Forelimb muscle (tissue), 1 donor: ENCODE results near the gene RNF144A. TPM values are rescaled to one million over a fixed set of nuclear protein-coding genes. Genes with fewer than 3 reads are reported as not detected.
"Not testable (repeated sequence)": the region's sequence is repeated elsewhere in the genome, so short reads cannot be mapped to it uniquely, and the experiment has no call there.

Source experiments
- DNase-seq: peaks from one replicate; pipeline ENCODE4 v3.0.0-alpha.2; 2013; ENCODE audit warnings: low read depth
- polyA plus RNA-seq: library from polyadenylated mRNA; unstranded; fragments of 120-200 nt; gene quantifications from one replicate; pipeline ENCODE4 v1.2.1, GENCODE V29; 2013; ENCODE audit not compliant: insufficient read length

Gene RNF144A
- polyA plus RNA-seq: 20.7 TPM

- no peak for DNase-seq
Observed at GRCh38 chr2:6917071-6917760, at the start of gene RNF144A. Gene RNF144A (plus strand): TSS chr2:6917412. CDS start chr2:6996927, 79,515 bp downstream.

DNA sequence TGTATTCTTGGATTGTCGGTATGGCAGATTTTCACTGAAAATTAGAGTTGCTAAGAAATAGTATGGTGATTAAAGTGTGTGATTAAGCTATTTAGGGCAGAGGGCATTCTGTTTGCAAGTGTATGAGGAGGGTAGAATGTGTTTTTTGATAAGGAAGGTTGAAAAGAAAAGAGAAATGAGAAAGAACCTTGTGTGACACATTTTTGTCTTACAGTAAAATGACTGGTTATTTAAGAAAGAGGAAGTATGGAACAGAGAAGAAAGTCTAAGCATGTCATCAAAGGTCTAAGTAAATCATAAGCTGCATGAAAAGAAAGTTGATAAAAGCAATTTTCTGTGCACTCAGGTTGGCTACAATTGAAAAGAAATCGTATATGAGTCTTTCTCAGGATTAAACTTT is 44.8 kb upstream of the RNF144A start:
- no peak for DNase-seq

- DNase-seq: no peak
Observed at GRCh38 chr2:6874032-6874431, 43.2 kb upstream of the RNF144A start.

DNA sequence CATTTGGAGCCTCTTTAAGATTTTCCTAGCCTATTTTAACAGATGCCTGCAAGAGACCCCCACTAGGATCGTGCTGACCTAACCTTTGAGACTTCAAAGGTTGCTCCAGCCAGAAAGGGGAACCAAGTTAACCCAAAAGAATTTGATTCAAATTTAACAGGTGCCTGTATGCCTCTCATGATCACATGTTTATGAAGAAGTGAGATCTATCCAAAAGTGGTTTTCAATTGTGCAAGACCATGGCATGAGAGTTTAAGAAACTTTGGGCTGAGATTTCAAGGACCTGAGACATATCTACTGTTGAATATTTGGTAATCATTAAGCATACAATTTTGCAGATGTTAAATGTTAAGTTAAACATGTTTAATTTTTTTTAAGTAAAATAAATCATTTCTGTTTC is 40.9 kb upstream of the RNF144A start:
- no peak for DNase-seq

- DNase-seq: peak; percentile 54
Observed at GRCh38 chr2:6877402-6878304, 39.6 kb upstream of the RNF144A start, which contains the start of gene RSAD2. Gene RSAD2 (plus strand): TSS chr2:6877777. CDS start chr2:6877801, 24 bp downstream.

- DNase-seq: no peak
Observed at GRCh38 chr2:6878549-6878948, 38.7 kb upstream of the RNF144A start.

- DNase-seq: no peak
Observed at GRCh38 chr2:6879011-6879410, 38.2 kb upstream of the RNF144A start.

GRCh38 chr2:6880200-6880733 is 36.9 kb upstream of the RNF144A start:
- no peak for DNase-seq

DNA sequence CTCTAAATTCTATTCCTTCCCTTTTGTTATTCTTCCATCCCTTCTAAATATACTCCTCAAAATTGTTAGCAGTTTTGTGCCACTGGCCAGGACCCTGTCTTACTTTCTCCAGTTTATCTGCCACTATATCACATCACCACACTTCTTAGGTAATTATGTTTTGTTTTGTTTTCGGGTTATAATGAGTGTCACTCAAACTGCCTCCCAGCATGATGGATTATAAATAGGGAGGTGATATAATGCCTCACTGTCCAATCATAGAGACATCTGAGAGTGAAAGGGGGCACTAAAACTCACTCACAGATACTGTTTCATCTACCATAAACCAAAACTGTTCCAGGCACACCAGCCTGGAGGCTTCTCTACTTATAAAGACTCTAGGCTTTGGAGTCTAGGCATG is 36.2 kb upstream of the RNF144A start:
- DNase-seq: no peak

DNA sequence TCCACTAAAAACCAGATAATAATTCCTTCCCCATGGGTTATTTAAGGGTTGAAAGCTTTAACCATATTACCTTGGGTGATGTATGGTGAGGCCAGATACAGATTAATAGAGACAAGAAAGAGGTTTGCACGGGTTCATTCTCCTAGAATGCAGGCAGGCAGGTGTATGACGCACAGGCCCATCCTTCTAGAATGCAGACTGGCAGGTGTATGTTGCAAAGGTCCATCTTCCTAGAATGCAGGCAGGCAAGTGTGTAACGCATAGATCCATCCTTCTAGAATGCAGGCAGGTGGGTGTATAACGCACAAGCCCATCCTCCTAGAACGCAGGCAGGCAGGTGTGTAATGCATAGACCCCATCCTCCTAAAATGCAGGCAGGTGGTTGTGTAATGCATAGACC is 35.7 kb upstream of the RNF144A start:
- no peak for DNase-seq

- DNase-seq: no peak
Observed at GRCh38 chr2:6883448-6884122, 33.6 kb upstream of the RNF144A start.

- no peak for DNase-seq
Observed at GRCh38 chr2:6885551-6885950, 31.7 kb upstream of the RNF144A start.

GRCh38 chr2:6885968-6886367 is 31.2 kb upstream of the RNF144A start:
- DNase-seq: no peak

GRCh38 chr2:6887751-6888192 is 29.4 kb upstream of the RNF144A start:
- no peak for DNase-seq

DNA sequence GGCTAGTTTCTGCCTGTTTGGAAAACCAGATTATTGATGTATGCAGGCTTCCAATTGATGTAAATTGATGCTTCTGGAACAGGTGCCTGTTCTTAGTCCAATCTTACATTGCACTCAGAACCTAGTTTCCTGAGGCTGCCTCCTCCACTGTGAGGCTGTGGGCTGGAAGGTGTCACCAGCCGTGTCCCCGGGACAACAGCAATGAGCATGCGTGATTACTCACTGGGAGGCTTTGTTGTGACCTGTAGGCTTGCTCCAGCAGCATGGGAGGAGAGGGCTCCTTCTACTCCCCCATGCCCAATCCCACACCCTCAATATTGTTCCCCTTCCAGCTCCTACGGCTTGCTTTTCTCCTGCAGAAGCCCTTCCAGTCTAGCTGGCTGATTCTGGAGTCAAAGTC is 28.5 kb upstream of the RNF144A start:
- DNase-seq: no peak

DNA sequence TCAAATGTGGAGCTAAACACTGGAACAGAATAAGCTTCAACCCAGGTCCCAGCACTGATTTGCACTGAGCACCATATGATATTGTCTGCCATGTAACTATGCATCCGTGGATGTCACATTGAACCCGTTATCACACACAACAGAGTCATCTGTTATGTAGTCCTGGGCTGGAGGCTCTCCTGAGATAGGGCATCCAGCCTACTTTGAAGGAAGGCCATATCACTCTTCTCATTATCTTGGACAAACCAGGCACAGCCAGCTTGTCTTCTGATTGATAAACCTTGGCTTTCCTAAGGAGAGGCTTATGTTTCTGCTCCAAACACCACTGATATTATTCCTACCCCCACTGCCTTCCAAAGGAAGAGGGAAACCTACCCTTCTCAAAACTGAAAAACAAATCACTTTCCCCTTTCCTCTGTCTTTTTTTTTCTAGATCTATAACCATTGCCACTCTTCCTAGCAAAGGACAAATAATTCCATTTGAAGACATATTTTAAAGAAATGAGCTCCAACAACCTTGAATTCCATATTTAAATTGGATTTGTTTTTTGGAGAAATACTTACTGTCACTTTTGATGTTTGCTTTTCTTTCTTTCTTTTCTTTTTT is 23.2 kb upstream of the RNF144A start:
- DNase-seq: no peak

DNA sequence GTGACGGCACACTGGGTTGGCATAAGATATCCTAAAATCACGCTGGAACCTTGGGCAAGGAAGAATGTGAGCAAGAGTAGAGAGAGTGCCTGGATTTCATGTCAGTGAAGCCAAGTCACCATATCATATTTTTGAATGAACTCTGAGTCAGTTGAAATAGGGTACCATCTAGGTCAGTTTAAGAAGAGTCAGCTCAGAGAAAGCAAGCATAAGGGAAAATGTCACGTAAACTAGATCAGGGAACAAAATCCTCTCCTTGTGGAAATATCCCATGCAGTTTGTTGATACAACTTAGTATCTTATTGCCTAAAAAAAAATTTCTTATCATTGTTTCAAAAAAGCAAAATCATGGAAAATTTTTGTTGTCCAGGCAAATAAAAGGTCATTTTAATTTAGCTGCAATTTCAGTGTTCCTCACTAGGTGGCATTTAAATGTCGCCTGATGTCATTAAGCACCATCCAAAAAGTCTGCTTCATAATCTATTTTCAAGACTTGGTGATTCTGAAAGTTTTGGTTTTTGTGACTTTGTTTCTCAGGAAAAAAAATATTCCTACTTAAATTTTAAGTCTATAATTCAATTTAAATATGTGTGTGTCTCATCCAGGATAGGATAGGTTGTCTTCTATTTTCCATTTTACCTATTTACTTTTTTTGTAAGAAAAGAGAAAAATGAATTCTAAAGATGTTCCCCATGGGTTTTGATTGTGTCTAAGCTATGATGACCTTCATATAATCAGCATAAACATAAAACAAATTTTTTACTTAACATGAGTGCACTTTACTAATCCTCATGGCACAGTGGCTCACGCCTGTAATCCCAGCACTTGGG is 20.1 kb upstream of the RNF144A start:
- DNase-seq: peak; percentile 50

DNA sequence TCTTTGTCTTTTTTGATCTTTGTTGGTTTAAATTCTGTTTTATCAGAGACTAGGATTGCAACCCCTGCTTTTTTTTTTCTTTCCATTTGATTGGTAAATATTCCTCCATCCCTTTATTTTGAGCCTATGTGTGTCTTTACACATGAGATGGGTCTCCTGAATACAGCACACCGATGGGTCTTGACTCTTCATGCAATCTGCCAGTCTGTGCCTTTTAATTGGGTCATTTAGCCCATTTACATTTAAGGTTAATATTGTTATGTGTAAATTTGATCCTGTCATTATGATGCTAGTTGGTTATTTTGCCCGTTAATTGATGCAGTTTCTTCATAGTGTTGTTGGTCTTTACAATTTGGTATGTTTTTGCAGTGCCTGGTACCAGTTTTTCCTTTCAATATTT is 14.6 kb upstream of the RNF144A start:
- not testable (repeated sequence) for DNase-seq

DNA sequence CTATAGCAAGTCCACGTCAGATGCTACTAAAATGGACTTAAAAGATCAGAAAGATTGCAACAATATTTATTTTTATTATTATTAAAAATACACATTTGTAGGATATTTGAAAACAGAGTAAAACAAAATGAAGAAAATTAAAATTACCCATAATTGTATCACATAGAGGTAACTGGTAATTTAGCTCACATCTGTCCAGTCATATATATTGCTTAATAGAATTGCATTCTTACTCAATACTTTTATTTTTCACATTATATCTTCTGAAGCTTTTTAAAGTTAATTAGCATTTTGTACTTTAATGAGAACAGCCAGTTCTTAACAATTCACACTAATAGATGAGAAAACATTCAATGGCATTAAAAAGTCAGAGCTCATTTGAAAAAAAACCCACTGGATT is 11.5 kb upstream of the RNF144A start:
- DNase-seq: no peak

DNA sequence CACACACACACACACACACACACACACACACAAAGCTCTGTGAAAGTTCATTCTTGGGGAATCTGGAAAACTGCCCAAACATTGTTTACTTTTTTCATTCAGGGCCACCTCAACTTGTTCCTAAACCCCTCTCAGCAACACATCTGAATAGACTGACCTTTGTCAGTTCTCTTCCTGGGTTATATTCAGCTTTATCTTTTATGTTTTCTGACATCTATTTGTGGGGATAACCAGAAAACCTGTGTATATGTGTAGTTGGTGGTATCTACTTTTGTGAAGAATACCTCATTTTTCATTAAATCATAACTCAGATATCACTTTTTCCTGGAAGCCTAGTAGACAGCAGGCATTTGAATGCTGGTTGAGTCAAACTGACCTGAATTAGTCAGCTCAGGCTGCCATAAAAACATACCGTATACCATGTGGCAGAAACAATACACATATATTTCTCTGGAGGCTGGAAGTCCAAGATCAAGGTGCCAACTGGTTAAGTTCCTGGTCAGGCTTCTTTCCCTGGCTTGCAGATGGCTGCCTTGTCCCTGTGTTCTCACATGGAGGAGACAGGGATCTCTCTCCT is 11.0 kb upstream of the RNF144A start:
- DNase-seq: no peak
